CD4-positive, alpha-beta T cell treated with Interleukin-17A for 4 hours (primary cell): ENCODE measurements around the gene DNAJB14.

Experiments
- DNase-seq: peaks from one replicate; pipeline ENCODE4 v3.0.0-alpha.2; 2020; ENCODE audit warnings: mixed read lengths

The DNAJB14 gene

GRCh38 chr4:99861120-99861905, 85.1 kb downstream of the DNAJB14 start:
- DNase-seq = no peak

- no peak for DNase-seq
Observed at GRCh38 chr4:99860521-99860920, 85.9 kb downstream of the DNAJB14 start.

DNA sequence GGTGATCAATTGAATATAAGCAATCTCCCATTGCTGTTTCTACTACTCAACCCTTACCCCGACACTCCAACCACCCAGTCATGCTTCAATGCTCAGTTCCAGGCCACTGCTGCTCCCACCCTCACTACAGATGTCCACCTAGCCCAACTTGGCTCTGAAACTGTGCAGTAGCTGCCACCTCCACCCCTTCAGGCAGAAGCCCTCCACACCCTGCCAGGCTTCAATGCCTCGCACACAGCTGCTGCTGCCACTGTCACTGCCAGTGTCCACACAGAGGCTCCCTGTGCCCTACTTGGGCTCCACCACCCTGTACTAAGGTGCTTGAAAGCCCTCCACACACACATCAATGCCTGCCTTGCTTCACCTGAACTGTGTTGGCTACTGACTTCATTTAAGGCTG, 86.8 kb downstream of the DNAJB14 start:
- no peak for DNase-seq

- DNase-seq = no peak
Observed at GRCh38 chr4:99857307-99857706, 89.1 kb downstream of the DNAJB14 start.

DNA sequence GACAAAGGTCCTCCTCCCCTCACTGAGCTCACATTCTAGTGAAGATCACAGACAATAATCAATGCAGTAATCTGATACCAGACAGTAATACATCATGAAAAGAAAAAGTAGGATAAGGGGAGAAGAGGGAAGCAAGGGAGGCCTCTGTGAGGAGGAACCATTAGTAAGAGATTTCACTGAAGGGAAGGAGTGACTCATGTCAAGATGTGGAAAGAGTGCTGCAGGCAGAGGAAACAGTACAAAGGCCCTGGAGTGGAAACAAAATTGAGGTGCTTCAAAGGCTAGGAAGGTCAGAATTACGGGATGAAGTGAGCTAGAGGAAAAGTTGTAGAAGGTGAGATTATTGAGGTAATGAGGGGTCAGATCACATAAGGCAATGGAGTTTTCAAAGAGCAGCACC, 90.3 kb downstream of the DNAJB14 start:
- DNase-seq = no peak

DNA sequence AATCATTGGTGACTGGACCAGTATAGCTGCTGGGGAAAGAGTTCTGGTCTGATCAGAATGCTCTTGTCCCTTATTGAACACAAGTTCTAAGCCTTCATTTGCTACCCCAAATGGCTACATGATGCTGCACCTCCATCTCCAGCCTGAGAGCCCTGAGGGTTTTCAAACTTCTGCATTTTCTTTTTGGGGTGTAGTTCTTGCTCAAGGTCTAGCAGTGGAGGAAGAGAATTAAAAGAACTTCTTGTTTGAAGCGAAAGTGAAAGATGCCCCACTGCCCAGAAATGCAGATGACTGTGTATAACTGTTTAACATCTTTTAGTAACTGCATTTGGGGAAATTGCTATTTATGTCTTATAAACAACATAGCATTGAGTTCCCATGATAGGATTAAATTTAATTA, 90.7 kb downstream of the DNAJB14 start:
- DNase-seq = no peak

DNA sequence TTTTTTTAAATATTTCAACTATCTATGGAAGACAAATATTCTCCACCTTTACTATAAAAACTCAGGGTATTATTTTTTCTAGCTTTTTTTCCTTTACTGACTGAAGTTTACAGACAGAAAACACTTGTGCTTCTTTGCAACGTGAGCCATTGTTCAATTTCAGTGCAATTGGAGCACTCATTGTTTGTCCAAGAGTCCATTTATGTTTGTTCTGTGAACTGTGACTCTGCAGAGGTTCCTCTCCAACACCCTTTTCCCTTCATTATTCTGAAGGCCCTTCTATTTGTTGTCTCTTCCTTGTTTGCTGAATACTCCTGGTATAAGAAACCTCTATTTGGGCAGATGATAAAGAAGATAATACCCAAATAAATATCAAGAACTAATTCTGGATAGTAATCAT, 92.4 kb downstream of the DNAJB14 start:
- no peak for DNase-seq

DNA sequence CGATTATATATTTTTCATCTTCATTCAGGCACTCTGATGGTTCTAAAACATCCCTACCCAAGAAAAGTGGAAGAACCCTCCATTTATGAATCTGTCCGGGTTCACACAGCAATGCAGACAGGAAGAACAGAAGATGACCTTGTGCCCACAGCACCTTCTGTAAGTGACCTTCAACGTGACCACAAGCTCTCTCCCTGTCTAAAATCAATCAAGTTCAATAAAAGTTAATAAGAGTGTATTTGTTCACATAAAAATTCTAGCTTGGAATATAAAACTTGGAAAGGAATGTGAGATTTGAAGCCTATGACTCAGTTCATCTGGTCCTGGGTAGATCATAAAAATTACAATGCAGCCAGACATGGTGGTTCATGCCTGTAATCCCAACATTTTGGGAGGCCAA, 93.2 kb downstream of the DNAJB14 start:
- DNase-seq = no peak

- DNase-seq = no peak
Observed at GRCh38 chr4:99852199-99852749, 94.1 kb downstream of the DNAJB14 start.

- DNase-seq = no peak
Observed at GRCh38 chr4:99848591-99849001, 97.8 kb downstream of the DNAJB14 start.

GRCh38 chr4:99847362-99847976, 98.9 kb downstream of the DNAJB14 start:
- DNase-seq = no peak

DNA sequence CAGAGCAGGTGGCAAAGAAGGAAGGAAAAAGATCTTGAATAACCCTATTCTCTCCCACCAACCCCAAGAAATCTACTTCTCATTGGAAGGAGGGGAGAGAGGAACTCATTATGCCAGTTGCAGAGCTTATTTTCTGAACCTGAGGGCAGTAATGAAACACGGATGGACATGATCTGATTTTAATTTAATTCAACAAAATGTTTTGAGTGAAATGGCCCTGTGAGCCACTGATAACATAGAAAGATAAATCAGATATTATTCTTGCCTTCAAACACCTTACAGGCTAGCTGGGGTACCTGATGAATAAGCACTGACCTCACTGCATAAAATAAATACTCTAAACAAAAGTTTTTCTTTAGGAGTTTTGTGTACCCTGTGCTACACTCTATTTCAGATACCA, 99.5 kb downstream of the DNAJB14 start:
- no peak for DNase-seq
